GM19328 (cell line): ENCODE measurements around the gene NT5C3B.
"Not testable (repeated sequence)": the region's sequence is repeated elsewhere in the genome, so short reads cannot be mapped to it uniquely, and the experiment has no call there.

Source experiments
- ATAC-seq: cut with Tn5 transposase; IDR thresholded peaks from one replicate; pipeline ENCODE4 v1.9.1; 2021; ENCODE audit warnings: mild to moderate bottlenecking, moderate library complexity; ENCODE audit not compliant: unreplicated experiment

Gene NT5C3B

DNA sequence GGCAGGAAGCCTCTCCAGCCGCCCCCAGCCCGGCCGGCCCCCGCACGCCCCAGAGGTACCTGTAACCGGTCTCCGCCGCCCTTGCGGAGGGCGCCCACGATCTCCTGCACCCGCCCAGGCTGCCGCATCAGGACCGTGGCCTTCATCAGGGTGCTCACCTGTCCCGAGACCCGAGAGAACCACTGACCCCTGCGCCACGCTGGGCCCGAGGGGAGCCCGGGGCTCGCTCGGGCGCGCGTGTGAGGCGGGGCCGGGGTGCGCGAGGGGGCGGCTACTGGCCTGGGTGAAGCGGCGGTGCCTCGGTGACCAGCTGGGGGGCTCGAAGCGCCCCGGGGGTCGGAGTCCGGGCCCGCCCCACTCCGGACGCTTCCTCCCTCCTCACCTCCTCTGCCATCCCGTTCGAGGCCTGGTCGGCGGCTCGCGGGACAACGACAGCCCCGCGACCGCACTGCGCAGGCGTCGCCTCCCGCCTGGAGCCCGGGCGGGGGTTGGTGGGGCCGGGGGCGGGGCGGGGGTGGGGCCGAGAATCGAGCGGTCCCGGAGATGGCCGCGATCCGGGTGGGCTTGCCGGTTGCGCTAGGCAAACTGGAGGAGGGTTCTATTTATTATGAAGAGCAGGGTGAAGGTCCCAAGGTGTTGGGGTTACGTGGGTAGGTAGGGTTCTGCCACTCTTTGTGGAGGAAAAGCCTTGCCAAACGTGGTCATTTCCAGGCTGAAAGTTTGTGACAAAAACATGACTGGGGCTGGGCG is at the start of gene NT5C3B:
Gene NT5C3B (minus strand): TSS at position 433 of the 750 bp plus-strand sequence. CDS start 39 bp downstream, at position 394.
- no peak for ATAC-seq

GRCh38 chr17:41885733-41886132 is 49.7 kb upstream of the NT5C3B start:
- no peak for ATAC-seq

DNA sequence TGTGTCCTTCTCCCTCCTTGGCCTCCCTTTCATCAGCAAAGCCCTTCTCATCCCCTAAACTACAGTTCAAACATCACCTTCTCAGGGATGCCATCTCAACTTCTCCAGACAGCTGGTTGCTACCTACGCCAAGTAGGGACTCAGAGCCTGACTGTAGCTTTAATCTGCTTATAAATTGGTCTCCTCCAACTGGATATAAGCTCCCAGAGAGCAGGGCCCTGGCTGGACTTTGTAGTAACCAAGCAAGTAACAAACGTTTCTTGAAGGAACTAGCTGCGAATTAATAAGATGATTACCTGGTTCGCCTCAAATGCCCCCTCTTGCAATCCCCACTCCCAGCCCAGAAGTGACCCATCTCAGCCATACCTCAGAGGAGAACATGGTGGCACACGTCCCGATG is 46.7 kb upstream of the NT5C3B start:
- ATAC-seq = no peak

DNA sequence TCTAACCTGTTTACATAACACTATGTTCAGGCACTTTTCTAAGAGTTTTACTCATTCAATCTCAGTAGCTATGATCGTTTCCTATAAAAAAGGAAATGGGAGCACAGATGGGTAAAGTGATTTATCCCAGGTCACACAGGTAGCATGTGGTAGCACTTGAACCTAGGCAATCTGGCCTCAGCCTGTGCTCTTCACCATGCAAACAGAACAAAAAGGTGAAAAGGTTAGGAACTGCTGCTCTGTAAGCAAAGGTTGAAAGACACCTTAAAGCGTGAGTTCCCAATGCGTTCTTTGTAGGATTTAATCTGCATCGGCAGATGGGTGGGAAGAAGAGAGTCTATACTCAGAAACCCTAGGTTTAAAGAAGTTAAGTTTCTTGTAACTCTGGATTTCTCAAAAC is 44.1 kb upstream of the NT5C3B start:
- no peak for ATAC-seq

DNA sequence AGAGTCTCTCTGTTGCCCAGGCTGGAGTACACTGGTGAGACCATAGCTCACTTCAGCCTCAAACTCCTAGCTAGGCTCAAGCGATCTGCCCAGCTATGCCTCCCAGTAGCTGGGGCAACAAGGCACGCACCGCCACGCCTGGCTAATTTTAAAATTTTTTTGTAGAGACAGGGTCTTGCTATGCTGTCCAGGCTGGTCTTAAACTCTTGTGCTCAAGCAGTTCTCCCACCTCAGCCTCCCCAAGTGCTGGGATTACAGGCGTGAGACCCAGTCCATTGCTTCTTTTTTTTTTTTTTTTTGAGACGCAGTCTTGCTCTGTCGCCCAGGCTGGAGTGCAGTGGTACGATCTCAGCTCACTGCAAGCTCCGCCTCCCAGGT is 38.2 kb upstream of the NT5C3B start:
- ATAC-seq = not testable (repeated sequence)

DNA sequence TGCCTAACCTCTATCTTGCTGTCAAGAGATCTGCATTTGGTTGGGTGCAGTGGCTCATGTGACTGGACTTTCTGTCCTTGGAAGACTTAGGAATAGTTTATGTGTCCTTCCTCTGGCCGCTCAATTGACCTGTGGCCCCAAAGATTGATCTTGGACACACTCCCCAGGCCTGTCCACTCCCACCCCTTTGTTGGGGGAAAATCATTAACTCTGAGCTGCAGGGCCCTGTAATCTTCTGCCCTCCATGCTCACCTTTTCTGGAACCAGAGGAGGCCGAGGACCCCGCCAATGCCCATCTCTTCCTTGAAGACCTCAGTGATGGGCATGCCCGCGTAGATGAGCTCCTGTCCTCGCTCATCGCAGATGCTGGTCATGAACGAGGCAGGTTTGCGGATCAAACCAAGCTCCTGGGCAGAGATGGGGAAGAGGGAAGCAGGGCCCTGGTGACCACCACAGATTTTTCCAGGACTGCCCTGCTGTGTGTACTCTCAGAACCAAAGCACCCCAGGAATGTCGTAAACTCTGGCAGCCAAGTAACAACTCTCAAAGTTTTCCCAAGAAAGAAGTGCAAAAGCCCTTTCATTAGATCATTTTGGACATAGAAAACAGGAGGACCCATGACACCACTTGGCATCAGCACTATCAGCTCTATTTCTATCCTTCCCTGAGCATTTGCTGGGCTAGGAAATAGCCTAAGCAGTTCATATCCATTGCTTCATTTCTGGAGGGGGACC is 37.7 kb upstream of the NT5C3B start:
- no peak for ATAC-seq

DNA sequence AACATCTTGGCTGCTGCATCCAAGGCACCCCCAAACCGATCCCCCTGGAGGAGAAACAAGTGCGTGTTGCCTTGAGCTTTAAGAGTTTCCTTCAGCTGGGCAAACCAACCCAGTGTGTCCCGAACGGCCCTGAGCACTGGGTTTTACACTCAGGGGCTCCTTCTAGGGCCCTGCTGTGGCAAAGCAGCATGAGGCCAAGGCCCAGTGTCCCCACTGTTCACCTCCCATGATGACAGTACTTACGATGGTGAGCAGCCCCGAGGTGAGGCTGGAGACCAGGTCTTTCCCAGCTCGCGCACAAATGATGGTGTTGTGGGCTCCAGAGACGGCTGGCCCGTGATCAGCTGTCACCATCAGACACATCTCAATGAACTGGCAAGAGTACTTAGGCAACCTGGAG is 35.8 kb upstream of the NT5C3B start:
- ATAC-seq = no peak

GRCh38 chr17:41870627-41871026 is 34.6 kb upstream of the NT5C3B start:
- no peak for ATAC-seq

- no peak for ATAC-seq
These were observed 34.1 kb upstream of the NT5C3B start for GRCh38 chr17:41870097-41870496.

DNA sequence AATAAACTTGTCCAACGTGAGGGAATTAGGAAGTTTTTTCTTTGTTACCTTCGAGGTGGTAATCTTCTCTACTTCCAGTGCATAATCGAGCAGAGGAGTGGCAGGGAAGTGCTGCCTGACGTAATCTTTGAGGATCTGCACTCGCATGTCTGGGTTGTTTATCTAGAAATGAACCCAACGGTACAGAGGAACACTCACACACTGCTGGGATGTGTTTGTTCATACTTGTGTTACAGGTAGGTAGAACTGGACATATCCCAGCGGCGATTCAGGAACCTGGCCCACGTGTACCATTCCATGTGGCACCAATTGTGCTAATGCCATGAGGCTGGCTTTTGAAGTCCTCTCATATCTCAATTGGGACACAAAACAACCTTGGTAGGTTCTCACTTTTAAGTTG is 33.4 kb upstream of the NT5C3B start:
- ATAC-seq = no peak

DNA sequence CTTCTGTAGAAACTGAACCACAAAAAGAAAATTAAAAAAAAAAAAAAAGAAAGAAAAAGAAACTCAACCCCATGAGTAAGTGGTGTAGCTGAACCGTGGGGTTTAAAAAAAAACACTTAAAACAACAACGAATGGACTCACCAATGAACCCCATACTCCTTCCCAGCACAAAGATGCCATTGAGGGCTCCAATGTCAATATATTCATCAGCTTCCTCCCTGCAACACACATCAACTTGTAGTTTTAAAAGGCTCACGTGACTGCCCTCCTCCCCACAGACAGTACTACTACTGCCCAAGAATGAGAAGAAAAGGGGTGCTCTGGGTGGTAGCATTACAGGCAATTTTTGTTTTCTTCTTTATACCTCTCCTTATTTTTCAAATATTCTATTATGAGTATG is 32.5 kb upstream of the NT5C3B start:
- no peak for ATAC-seq

GRCh38 chr17:41865596-41865893 is 29.5 kb upstream of the NT5C3B start:
- no peak for ATAC-seq

- ATAC-seq = peak; percentile 86
These were observed 29.0 kb upstream of the NT5C3B start, which contains the start of gene KLHL11 for GRCh38 chr17:41864836-41865595. Gene KLHL11, minus strand, starts transcription at chr17:41865423. Its CDS starts 53 bp downstream, at chr17:41865370.

- ATAC-seq = no peak
These were observed 28.4 kb upstream of the NT5C3B start for GRCh38 chr17:41864498-41864835.

GRCh38 chr17:41863074-41863848 is 27.2 kb upstream of the NT5C3B start:
- ATAC-seq = no peak

- ATAC-seq = no peak
These were observed 24.4 kb upstream of the NT5C3B start for GRCh38 chr17:41860254-41860931.

GRCh38 chr17:41851382-41851781 is 15.3 kb upstream of the NT5C3B start:
- not testable (repeated sequence) for ATAC-seq

- ATAC-seq = no peak
These were observed 13.4 kb upstream of the NT5C3B start for GRCh38 chr17:41849251-41849990.

DNA sequence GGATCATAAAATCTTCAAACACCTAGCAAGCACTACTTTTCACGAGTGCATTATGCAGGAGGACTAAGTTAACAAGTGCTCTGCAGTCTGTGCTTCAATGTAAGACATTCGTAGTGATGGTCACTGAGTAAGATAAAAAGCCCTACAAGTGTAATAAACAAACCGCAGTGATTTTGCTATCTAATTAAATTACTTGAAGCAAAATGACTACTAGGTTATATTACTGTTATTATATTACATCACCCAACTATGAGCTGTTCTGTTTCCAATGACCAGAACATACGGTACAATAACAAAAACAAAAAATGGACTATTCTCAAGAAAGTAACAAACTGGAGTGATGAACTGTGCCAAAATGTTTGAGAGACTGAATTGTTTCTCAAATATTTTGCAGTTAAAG is 12.8 kb upstream of the NT5C3B start:
- ATAC-seq = no peak

DNA sequence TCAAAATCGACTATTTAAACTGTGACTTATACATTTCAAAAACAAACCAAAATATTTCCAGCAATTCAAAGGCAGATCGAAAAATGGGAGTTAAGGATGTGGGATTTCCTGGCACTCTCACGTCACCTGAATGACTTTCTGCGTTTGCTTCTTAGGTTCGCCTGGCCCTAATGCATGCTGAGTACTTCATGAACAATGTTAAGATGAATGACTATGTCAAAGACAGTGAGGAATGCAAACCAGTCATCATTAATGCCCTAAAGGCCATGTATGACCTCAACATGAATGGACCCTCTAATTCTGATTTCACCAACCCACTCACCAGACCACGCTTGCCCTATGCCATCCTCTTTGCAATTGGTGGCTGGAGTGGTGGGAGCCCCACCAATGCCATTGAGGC is 8.9 kb upstream of the NT5C3B start:
- ATAC-seq = no peak
